ENCODE measurements around the gene SLC22A31. TPM values are rescaled to one million over a fixed set of nuclear protein-coding genes. Genes with fewer than 3 reads are reported as not detected.

Gene SLC22A31
- total and polyA plus RNA-seq, 10 donors = 0.98 to 8.3 (median 4.6) TPM

GRCh38 chr16:89233678-89234490 is 33.5 kb upstream of the SLC22A31 start:
- peak overlapping the region in 4 of 8 donors; percentile 31 to 67 (median 48) for H3K27ac ChIP-seq
- intact Hi-C loops (cut with DNase I; ENCODE audit: low total_unique reads) = no loop called here

GRCh38 chr16:89232107-89232506 is 31.8 kb upstream of the SLC22A31 start:
- 67 to 82% (median 74%) methylated on average over 2 of the region's 2 CpGs for WGBS, 5 donors
- peaks cover 0 to 78% (median 46%) of the 10 kb centered on the region in 6 donors for H3K36me3 ChIP-seq
- no peak overlapping the region for H3K4me3 ChIP-seq
- TF ChIP-seq CTCF (IDR thresholded peaks at IDR 0.05 in 8 of 11, conservative IDR thresholded peaks at IDR 0.05 in 3 of 11) (no peak), POLR2AphosphoS5 (IDR thresholded peaks at IDR 0.05) (no peak), POLR2A (IDR thresholded peaks at IDR 0.05) (no peak)
- peaks cover 0 to 32% (median 20%) of the 10 kb centered on the region in 8 donors for H3K9me3 ChIP-seq
- H3K27me3 ChIP-seq (replicated peaks in 1 of 7) = no peaks in the 10 kb centered on the region
- no peak for DNase-seq
- intact Hi-C loops (cut with DNase I; ENCODE audit: low total_unique reads) = no loop called here
- H3K27ac ChIP-seq = no peak overlapping the region
- peaks cover 0 to 6% (median 0%) of the 10 kb centered on the region in 6 donors for H3K4me1 ChIP-seq

More at GRCh38 chr16:89233678-89234490, 33.5 kb upstream of the SLC22A31 start:
- 61 to 88% (median 75%) methylated on average over 16 of the region's 16 CpGs for WGBS, 5 donors
- Histone ChIP-seq H3K4me3 (no peak overlapping the region), H3K4me1 (peaks cover 0 to 6% (median 0%) of the 10 kb centered on the region in 6 donors), H3K36me3 (peaks cover 0 to 60% (median 29%) of the 10 kb centered on the region in 6 donors), H3K9me3 (peaks cover 0 to 15% (median 2%) of the 10 kb centered on the region in 8 donors), H3K27me3 (replicated peaks in 1 of 7) (no peaks in the 10 kb centered on the region)
- TF ChIP-seq CTCF (IDR thresholded peaks at IDR 0.05 in 8 of 11, conservative IDR thresholded peaks at IDR 0.05 in 3 of 11) (no peak), POLR2A (IDR thresholded peaks at IDR 0.05) (no peak), POLR2AphosphoS5 (IDR thresholded peaks at IDR 0.05) (no peak)
- DNase-seq = no peak

- H3K27ac ChIP-seq = no peak overlapping the region
- intact Hi-C loops (cut with DNase I; ENCODE audit: low total_unique reads) = no loop called here
- peaks cover 3 to 43% (median 27%) of the 10 kb centered on the region in 8 donors for H3K9me3 ChIP-seq
- no peaks in the 10 kb centered on the region for H3K27me3 ChIP-seq (replicated peaks in 1 of 7)
- 94 to 98% (median 96%) methylated on average over 3 to 14 of the region's 14 CpGs for WGBS, 5 donors
- peaks cover 0 to 95% (median 65%) of the 10 kb centered on the region in 6 donors for H3K36me3 ChIP-seq
- no peak for DNase-seq
- TF ChIP-seq CTCF (IDR thresholded peaks at IDR 0.05 in 8 of 11, conservative IDR thresholded peaks at IDR 0.05 in 3 of 11) (no peak), POLR2A (IDR thresholded peaks at IDR 0.05) (no peak), POLR2AphosphoS5 (IDR thresholded peaks at IDR 0.05) (no peak)
- H3K4me3 ChIP-seq = no peak overlapping the region
- peaks cover 0 to 6% (median 0%) of the 10 kb centered on the region in 6 donors for H3K4me1 ChIP-seq
Measured at GRCh38 chr16:89230255-89230654, 29.9 kb upstream of the SLC22A31 start.

- WGBS, 5 donors = 87 to 97% (median 93%) methylated on average over 9 to 10 of the region's 10 CpGs
- Histone ChIP-seq H3K4me1 (peaks cover 0 to 15% (median 3%) of the 10 kb centered on the region in 6 donors), H3K9me3 (peaks cover 3 to 35% (median 27%) of the 10 kb centered on the region in 8 donors), H3K4me3 (no peak overlapping the region), H3K27me3 (replicated peaks in 1 of 7) (no peaks in the 10 kb centered on the region), H3K36me3 (peaks cover 4 to 96% (median 69%) of the 10 kb centered on the region in 6 donors), H3K27ac (no peak overlapping the region)
- intact Hi-C loops (cut with DNase I; ENCODE audit: low total_unique reads) = no loop called here
- no peak for TF ChIP-seq POLR2AphosphoS5 (IDR thresholded peaks at IDR 0.05)
- no peak for TF ChIP-seq CTCF (IDR thresholded peaks at IDR 0.05 in 8 of 11, conservative IDR thresholded peaks at IDR 0.05 in 3 of 11)
- TF ChIP-seq POLR2A (IDR thresholded peaks at IDR 0.05) = no peak
- no peak for DNase-seq
Measured at GRCh38 chr16:89224665-89225064, 24.3 kb upstream of the SLC22A31 start.

Data from spleen (tissue), 11 donors.